ENCODE data around the gene TXNL1.
A peak's percentile ranks its signal among the peaks of the same experiment; 100 is the strongest.
"Not testable (repeated sequence)": the region's sequence is repeated elsewhere in the genome, so short reads cannot be mapped to it uniquely, and the experiment has no call there.

TXNL1 gene

DNA sequence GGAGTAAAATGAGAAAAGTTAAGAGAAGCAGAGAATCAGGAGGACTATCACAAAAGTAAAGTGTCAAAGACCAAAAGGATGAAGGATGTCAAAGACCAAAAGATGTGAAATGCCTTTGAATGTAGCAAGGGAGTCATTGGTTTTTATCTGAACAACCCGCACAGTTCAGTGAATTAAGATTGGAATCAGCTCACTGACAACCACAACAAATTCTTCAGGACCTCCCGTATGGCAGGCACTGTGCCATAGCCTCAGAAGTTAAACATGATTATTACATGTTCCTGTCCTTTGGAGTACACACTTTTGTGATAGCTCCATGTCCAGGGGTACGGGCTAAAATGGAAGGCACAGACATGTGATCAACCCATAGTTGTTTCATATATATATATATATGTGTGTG lies 5.0 kb upstream of the TXNL1 start:
- no peak for DNase-seq

DNA sequence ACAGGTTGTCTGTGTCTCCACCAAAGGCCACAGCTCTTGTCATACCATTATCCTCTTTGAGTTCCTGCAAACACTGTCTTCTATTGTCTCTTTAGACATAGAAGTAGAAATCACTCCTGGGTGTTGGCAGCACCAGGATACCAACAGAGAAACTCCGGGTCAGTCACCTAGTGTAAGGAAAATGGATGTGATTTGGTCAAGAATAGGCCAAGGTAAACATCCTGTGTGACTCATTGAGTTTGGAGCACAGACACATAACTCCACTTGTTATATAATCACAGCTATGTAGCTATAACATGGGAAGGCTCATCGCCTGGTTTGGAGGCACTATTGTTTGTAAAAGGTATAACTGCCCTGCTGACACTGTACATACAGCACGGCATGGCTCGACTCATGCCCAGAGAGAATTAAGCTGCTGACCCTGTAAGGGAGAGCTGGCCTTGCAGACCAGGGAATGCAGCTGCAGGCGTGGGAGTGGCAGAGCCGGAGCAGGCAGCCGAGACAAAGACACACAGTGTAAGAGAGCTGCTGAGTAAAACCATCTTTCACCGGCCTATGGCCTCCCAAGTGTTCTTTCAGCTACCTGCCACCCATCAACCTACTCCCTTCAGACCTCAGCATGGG lies 3.4 kb upstream of the TXNL1 start:
- DNase-seq = peak; percentile 33

DNA sequence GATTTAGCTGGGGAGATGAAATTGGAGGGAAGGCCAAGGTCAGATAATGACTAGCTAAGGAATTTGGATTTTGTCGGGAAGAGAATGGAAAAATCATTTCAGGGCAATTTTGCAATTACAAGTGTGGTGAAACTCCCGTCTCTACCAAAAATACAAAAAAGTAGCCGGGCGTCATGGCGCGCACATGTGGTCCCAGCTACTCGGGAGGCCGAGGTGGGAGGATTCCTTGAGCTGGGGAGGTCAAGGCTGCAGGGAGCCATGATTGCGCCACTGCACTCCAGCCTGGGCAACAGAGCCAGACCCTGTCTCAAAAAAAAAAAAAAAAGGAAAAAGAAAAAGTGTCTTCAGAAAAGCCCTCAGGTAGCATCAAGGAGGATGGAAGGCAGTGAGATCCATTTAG lies 1.2 kb upstream of the TXNL1 start:
- DNase-seq = no peak

DNA sequence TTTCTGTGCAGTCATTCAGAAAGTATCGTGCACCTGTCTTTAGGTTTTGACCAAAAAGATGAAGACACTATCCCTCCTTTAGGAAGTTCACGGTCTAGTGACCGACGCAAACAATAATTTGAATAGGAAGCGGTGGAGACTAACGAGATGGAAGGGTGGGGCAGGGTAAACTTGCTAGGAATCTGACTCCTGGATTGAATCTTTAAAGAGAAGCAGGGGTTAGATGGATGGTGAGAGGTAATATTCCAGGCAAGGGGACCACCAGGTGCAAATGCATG lies 651 bp upstream of the TXNL1 start:
- no peak for DNase-seq

DNA sequence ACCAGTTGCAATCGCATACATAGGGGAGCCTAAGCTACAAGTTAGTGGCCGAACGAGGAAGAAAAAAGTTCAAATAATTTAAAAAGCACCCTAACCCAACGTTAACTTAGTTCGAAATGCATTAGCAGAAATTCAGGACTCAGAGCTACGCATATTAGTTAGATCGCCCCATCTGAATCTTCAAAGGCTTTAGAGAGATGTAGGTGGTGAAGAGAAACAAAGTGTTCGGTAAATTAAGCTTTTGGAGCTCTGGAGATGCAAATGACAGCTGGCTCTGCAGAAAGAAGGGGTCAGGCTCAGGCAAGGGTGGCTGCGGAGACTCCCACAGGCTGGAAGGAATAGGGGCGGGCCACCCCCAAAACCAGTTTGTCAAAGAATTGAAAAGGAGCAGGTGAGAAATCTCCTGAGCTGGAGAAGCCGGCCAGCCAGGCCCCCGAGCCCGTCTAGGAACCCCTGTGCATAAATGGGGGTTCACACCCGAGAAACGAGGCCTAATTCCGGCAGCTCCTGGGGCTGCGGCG lies 621 bp downstream of the TXNL1 start:
- no peak for DNase-seq

DNA sequence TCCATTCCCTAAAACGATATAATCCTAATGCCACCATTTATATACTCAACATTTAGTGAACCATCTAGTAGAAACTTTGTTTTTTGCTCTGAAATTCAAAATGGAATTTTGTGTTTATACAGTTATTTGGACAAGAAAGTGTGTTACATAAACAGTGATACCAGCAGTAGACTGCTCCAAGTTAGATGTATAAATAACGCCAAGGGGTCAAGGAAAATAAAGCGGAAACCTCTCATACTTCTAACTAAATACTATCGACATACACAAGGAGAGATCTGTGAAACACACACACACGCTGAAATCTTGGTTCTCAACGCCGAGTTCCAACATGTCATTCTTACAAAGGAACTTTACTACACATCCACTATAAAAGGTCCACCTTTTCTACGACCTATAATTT lies 1.2 kb downstream of the TXNL1 start:
- no peak for DNase-seq

DNA sequence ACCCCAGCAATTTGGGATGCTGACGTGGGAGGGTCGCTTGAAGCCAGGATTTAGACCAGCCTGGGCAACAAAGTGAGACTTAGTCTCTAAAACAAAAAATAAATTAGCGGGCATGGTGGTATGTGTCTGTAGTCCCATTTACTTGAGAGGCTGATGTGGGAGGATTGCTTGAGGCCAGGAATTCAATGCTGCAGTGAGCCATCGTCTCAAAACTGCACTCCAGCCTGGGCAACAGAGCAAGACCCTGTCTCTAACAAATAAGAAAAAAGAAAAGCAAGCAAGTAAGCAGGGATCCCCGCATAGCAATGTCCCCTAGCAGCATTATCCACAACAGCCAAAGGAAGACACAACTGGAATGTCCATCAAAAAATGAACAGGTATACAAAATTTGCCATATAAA lies 3.4 kb downstream of the TXNL1 start:
- no peak for DNase-seq

DNA sequence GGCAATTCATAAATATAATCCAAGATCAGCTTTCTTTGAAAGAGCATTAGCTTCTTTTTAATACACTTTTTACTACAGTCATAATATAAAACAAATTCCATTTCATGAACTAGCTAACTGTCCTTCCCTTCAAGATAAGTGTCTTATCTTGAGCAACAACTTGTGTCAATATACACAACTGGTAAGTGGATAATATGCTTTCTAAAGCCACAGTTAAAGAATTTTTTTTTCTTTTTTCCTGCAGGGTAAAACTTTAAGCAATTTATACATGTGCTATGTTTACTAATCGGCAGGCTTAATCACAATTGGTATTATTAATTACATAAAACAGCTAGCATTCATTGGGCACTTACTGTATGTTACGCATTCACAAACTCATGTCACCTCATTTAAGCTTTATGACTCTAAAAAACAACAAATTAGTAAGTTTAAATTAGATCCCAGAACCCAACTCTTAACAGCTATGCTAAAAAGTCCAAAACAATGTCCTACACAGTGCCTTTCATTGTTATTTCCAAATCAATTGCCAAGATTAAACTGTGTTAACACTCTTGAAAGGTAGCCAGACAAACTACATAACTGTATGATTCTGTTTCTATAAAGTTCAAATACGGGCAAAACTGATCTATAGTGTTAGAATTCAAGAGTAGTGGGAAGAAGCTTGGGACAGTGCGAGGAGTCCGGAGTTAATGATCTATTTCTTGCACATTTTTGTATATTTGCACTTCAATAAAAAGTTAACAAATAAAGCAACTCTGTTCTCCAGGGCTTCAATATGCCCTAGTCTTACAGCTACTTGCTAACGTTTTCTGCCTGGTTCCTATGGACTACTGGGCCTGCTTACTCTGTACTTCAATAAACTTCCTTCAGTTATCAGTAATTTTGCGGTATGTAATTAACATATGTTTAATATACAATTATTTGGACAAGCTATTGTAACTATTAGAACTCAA lies 6.0 kb downstream of the TXNL1 start:
- DNase-seq = no peak

DNA sequence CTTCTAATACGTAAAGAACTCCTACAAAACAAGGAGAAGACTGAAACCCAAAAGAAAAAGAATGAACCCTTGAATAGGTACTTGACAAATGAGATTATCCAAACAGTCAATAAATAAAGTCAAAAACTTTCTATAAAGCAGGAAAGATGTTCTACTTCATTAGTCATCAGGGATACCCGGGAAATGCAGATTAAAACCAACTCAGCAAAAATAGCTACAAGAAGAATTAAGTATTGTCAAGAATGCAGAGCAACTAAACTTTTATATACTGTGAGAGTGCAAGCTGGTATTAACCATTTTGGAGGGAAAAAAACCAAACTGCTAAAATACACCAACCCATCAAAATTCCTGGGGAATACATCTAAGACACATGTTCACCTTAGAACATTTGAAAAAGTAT lies 10.4 kb downstream of the TXNL1 start:
- no peak for DNase-seq

DNA sequence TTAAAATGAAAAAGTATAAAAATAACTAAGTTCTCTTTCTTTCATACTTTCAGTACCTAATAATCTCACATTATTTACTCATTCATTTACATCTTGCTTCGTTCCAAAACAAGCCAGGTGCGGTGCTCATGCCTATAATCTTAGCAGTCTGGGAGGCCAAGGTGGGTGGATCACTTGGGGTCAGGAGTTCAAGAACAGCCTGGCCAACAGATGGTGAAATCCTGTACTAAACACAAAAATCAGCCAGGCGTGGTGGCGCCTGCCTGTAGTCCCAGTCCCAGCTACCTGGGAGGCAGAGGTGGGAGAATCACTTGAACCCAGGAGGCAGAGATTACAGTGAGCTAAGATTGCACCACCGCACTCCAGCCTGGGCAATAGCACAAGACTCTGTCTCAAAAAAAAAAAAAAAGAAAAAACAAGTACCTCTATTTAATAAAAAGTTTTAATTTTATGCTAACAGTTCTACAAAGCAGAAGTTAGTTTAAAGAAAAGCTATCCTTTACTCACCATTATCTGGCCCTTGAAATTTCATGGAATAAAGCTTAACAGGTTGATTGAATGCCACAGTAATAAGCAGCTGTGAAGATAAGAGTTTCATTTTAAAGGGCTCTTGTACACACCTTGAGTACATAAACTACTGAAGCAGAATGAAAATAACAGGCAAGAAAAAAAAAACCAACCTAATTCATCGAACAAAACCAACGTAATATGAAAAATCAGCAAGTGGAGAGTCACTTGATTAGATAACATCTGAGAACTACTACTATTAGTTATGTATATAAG lies 22.5 kb downstream of the TXNL1 start:
- DNase-seq = no peak

DNA sequence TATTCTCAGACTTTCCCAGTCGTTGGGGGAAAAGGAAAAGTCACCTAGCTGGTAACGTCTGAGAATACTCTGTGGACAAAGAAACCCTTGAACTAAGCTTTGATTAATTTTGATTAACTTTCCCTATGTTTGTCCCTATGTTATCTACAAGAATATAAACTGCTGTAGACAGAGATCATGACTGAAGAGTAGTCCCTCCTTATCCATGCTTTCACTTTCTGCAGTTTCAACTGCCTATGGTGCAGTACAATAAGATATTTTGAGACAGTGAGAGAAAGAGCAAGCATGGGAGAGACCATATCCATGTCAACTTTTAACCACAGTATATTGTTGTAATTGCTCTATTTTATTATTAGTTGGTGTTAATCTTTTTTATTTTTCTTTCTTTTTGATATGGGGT lies 31.8 kb downstream of the TXNL1 start:
- DNase-seq = no peak

DNA sequence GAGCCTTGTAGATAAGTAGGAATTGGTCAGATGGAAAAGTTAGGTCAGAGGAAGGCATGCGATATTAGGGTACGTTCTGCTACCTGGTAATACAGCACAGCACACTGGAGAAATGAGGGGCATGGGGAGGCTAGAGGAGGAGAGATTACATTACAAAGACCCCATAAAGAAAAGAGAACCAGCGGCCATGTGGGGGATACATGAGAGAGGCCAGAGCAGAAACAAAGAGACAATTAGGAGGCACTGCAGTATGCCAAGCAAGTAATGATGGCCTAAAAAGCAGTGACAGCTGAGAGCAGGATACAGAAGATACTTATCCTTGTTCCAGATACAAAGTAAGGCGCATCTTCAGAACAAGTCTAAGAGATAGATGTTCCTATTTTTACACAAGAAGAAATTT lies 40.0 kb downstream of the TXNL1 start:
- DNase-seq = no peak

DNA sequence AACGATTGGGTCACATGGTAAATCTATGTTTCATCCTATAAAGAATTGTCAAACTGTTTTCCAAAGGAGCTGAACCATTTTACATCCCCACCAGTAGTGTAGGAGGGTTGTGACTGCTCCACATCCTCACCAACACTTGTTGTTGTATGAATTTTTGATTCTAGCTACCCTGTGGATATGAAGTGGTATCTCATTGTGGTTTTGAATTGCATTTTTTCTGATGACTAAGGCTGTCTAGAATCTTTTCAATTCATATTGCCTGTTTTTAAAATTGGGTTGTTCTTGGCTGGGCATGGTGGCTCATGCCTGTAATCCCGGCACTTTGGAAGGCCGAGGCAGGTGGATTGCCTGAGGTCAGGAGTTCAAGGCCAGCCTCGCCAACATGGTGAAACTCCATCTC lies 44.5 kb downstream of the TXNL1 start:
- peak; percentile 49 for DNase-seq

DNA sequence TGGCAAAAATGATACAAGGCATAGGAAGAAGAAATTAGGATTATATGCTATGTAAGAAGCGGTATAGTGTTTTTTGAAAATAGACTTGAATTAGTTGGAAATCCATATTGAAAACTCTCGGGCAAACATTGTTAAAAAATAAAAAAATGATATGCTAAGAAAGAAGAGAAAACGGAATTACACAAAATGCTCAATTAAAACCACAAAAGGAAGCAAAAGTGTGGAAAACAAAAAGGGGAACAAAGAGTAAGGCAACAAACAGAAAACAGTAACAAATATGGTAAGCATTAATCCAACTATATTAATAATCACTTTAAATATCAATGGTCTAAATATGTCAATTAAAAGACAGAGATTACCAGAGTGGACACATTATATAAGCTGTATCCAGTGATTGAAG lies 58.4 kb downstream of the TXNL1 start:
- DNase-seq = no peak

DNA sequence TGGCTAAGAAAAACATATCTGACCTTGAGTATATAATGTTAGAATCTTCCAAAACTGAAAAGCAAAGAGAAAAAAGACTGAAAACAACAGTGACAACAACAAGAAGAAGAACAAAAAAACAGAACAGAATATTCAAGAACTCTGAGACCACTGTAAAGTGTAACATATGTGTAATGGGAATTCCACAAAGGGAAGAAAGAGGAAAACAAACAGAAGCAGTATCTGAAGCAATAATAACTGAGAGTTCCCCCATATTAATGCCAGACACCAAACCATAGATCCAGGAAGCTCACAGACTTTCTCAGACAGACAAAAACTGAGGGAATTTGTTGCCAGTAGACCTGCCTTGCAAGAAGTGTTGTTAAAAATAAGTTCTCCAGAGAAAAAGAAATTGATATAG lies 58.9 kb downstream of the TXNL1 start:
- no peak for DNase-seq

DNA sequence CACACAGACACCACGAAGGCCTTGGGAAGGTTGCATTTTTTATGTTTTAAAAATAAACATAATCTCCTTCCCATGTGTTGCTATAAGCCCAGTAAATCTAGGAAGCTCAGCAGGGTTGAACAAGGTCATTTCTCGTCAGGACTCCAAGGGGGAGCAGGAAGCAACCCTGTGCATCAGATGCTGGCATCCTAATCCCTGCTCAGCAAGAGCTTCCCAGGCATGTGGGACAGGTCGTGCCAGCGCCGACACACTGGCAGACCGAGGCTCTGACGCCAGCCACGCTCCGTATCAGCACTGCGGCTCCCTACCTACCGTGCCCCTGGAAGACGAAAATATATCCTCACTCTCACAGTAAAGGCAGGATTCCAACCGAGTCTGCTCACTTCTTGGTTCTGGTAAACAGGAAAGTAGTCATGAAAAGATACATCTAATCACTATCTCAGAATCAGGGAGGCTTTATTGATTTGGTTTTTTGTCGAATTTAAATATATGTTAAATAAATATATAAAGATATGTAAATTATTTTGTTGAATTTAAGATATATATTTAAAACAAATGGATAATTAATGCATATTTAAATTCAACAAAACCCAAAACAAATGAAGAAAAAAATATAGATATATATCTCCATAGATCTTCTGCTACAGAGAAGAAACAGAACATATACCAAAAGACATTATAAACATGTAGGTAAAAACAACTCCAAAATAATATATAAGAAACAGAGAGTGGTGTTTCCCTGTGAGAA lies 61.4 kb downstream of the TXNL1 start:
- peak; percentile 14 for DNase-seq

DNA sequence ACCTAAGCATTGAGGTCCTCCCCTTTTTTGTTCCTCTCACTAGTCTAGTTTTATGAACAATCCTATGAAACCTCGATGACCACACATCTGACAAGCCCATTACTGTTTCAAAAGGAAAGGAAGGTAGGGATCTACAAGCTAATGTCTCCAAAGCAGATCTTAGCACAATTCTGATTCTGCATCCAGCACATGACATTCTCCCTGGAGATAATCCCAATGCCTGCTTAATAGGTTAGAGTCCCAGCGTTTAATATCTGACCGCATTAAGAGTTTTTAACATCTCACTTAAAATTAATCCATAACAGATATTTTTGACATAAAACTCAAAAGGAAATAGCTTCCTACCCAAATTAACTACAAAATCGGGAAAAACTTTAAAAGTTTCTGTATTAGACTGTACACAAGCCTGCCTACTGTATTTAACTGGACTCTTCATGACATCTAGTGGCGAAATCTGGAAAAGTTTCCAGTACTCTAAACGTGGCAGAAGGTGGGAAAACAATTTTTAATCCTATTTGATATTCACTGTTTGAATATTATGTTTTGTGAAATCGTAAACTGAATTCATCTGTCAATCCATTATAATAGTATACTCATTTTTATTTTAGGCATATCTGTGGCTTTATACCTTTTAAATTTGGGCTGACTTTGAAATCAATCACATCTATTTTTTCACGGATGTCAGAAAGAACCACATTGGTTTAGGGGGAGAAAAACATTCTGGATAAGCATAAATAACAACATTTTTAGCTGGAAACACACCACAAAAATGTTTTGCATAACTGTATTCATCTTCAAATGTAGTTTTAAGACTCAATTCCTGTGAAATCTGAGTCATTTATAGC lies 62.4 kb downstream of the TXNL1 start:
- peak; percentile 67 for DNase-seq

DNA sequence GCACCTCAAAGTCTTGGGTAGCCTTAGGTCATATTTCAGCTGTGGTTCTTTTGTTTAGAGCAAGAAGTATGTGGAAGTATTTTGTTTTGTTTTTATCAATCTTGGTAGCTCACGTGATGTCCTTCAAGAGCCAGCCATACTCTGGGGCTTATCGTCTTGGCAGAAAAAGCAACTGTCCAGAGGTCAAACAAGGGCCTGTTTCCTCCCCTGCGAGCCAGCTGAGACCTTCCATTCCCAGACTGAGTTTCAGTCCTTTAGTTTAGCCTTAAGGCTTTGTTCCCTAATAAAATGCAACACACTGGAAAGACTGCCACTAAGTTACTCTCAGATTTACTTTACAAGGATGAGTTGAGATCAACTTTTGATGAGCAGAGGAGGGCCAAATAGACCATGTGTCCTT lies 63.5 kb downstream of the TXNL1 start:
- DNase-seq = no peak

DNA sequence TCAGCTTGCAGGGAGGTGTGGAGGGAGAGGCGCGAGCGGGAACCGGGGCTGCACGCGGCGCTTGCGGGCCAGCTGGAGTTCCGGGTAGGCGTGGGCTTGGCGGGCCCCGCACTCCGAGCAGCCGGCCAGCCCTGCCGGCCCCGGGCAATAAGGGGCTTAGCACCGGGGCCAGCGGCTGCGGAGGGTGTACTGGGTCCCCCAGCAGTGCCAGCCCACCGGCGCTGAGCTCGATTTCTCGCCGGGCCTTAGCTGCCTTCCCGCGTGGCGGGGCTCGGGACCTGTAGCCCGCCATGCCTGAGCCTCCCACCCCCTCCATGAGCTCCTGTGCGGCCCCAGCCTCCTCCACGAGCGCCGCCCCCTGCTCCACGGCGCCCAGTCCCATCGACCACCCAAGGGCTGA lies 66.1 kb downstream of the TXNL1 start:
- not testable (repeated sequence) for DNase-seq

DNA sequence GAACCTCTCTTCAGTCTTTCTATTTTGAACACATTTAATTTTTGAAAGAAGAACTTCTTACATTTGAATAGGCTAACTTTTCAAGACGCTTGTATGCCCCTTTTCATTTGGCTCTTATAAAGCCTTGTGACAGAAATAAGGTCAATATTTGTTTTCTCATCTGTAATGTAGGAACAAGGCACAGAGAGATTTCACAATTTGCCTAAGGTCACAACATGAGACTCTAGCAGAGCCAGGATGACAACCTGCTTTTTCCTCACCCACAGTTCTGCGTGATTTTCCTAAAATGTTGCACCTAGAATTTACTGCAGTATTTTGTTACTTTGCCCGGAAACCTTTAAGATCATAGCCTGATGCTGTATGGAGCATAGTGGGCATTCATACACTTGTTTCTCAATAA lies 67.4 kb downstream of the TXNL1 start:
- DNase-seq = no peak

DNA sequence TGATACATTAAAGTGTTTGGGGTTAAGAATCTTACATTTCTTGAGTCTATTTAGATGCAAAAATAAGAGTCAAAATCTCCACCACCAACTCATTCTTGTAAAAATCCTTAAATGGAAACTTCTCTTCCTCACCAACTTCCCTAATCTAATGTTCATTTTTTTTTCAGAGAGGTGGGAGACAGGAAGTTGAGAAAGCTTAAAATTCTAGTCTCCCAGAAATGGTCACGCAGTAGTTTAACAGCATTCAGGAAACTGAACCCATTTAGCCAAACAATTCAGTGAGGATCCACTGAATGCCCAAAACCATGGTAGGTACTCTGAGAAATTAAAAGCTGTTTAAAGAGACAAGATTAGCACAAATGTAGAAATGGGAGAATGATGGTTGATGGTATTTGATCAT lies 69.0 kb downstream of the TXNL1 start:
- no peak for DNase-seq

DNA sequence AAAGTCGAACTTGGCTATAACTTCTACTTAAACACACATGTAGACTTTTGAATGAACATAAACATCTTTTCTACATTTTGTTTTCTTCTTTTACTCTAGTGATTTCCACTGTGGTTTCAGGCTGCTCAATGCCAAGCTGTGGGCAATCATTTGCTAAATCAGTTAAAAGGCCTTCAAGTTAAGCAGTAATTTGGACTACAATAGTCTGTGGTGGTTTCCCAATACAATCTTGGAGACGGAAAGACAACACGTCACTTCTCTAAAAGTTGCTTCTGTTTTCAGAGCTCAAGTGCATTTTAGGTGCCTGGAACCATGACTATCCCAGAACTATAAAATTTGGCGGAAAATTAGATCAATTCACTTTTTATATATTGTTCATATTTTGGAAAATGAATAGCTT lies 69.4 kb downstream of the TXNL1 start:
- no peak for DNase-seq

All from fibroblast of skin of right biceps (primary cell).